OCI-M2 (cell line): ENCODE measurements around the gene KLHL6.
"Not testable (repeated sequence)": the region's sequence is repeated elsewhere in the genome, so short reads cannot be mapped to it uniquely, and the experiment has no call there.

Source experiments
- DNase-seq: peaks from one replicate; lab custom pipeline; 2025; ENCODE audit not compliant: unreplicated experiment; lab: John Stamatoyannopoulos, UW

The KLHL6 gene

GRCh38 chr3:183487896-183488295 is 67.6 kb downstream of the KLHL6 start:
- DNase-seq, result no peak

- DNase-seq, result no peak
Observed at GRCh38 chr3:183487016-183487415, 68.5 kb downstream of the KLHL6 start.

DNA sequence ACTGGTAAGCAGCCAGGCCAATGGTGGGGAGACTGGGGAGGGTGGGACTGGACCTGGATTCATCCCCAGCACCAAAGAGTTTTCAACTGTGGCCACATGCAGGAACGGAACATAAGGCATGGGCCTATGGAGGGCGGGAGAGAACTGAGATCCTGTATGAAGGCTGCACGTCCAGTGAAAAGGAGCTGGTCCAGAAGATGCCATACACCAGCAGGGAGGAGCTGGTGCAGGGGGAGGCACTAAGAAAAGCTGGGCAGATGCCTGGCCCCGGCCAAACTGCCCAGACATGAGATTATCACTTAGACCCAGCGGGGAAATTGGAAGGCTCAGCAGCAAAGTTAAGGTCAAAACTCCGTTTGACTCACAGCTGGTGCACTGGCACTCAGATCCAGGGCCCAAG is 69.0 kb downstream of the KLHL6 start:
- no peak for DNase-seq

- no peak for DNase-seq
Observed at GRCh38 chr3:183485585-183485984, 69.9 kb downstream of the KLHL6 start.

DNA sequence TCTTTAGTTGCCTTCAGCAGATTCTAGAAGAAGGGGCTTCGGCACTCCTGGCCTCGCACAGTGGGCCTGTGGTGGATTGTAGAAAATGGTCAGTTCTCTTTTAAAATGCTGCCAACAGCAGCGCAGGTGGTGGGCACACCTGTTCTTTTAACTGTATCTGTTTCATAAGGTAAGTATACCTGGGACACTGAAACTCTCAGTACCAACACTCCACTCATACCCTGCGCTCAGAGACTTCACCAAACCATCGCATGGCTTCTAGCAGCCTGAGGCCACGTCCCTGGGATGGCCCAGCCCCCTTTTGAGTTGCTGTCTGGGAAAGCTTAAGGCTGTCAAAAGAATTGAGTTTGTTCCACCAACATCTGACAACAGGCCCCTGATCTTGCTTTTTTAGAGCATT is 70.4 kb downstream of the KLHL6 start:
- no peak for DNase-seq

DNA sequence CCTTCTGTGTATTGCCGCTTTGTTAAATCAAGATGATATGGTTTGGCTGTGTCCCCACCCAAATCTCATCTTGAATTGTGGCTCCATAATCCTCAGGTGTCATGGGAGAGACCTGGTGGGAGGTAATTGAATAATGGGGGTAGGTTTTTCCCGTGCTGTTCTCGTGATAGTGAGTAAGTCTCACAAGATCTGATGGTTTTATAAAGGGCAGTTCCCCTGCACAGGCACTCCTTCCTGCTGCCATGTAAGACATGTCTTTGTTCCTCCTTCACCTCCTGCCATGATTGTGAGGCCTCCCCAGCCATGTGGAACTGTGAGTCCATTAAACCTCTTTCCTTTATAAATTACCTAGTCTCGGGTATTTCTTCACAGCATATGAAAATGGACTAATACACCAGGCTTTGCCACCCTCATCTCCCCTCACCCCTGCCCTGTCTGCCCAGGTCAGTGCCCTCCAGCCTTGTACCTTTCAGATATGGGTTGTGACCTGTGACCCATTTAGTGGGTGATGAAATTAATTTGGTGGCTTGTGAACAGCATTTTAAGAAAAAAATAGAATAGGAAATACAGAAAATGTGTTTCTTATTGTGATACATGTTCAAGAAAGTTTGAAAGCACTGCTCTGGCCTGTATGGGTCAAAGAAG is 71.0 kb downstream of the KLHL6 start:
- DNase-seq, result no peak

DNA sequence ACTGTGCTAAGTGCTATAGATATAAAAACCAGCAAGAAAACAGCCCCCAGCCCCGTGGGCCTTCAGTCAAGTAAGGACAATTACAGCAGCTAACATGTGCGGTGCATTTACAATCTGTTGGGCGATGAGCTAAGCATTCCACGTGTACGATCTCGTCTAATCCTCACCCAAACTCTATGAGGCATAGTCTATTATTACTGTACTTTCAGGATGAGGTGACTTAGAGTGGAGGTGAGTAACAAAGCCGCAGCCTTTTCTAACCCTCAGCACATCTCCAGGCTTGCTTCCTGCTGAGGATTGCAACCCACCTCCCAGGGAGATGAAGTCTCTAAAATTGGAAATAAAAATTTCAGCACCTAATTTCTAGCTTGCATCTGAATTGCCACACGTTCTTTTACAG is 73.9 kb downstream of the KLHL6 start:
- no peak for DNase-seq

- DNase-seq, result no peak
Observed at GRCh38 chr3:183478501-183478900, 77.0 kb downstream of the KLHL6 start.

GRCh38 chr3:183477801-183478456 is 77.6 kb downstream of the KLHL6 start:
- DNase-seq, result no peak

GRCh38 chr3:183475764-183476162 is 79.7 kb downstream of the KLHL6 start:
- DNase-seq, result not testable (repeated sequence)

GRCh38 chr3:183475016-183475763 is 80.3 kb downstream of the KLHL6 start:
- DNase-seq, result no peak

- no peak for DNase-seq
Observed at GRCh38 chr3:183473969-183474368, 81.5 kb downstream of the KLHL6 start.

GRCh38 chr3:183472155-183472554 is 83.4 kb downstream of the KLHL6 start:
- DNase-seq, result no peak

DNA sequence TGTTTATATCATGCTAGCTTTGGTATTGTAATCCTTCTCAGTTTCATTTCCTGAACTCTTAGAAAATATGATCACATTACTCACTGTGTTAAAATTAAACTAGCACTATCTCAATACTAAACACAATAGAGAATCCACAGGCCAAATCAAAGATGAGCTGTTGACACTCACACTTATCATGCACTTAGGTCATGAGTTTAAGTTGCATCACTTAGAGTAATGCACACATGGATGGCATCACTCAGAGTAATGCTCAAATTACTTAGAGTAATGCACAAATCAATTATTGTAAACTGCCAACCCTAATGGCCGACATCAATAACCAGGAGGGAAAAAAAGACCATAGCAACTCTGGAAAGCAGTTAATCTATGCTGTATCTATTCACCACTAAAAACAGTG is 87.1 kb downstream of the KLHL6 start:
- DNase-seq, result no peak

DNA sequence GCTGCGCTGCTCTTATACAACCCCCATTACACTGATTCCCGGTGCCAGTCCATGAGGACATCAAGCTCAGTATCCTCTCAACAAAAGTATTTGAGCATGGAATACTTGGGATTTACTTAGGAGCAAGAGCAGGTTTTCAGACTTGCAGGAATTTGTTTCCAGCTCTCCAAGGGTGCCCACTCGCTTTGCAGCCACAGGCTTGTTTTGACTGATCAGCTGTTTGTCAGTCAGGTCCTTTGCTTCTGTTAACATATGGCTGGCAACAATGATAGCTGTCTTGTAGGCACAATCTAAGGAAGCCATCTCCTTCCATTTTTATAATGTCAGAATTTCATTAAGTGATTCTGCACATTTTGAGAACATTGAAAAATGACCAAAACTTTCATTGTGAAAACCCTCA is 88.9 kb downstream of the KLHL6 start:
- no peak for DNase-seq

- not testable (repeated sequence) for DNase-seq
Observed at GRCh38 chr3:183465710-183466109, 89.8 kb downstream of the KLHL6 start.

DNA sequence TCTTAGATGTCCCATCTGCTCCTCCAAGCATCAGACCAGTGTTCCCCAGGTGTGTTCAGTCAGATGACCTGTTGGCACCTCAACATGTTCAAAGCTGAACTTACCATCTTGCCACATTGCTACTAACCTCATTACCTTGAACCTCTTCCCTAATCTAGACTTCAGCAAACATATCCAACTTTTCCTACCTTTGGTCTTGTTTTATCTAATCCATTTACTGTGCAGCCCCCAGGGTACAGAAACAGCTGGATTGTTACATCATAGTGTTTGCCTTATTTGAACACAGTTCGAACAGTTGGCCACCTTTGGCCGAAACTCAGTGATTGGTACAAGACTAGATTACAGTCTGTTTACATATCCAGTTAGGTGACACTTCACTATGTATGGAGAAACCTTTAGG is 91.0 kb downstream of the KLHL6 start:
- no peak for DNase-seq

GRCh38 chr3:183460081-183461055 is 95.1 kb downstream of the KLHL6 start:
- no peak for DNase-seq

GRCh38 chr3:183455089-183455488 is 100.4 kb downstream of the KLHL6 start:
- DNase-seq, result no peak

DNA sequence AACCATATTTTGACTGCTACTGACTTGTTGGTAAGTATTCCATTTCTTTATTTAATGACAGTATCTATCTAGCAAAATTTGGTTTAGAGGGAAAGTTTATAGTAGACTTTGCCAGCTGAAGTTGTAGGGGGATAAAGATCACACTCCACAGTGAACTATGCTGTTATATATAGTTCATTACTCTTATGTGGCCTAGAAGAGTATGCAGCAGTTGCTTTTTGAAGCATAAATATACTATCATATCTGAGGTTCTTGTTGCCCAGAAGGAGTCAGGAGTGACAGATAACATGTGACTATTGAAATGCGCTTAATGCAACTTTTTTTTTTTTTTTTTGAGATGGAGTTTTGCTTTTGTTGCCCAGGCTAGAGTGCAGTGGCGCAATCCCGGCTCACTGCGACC is 101.4 kb downstream of the KLHL6 start:
- DNase-seq, result no peak

- DNase-seq, result no peak
Observed at GRCh38 chr3:183449791-183450190, 105.7 kb downstream of the KLHL6 start.
